DND-41 (cell line): ENCODE measurements around the gene MUCL3.
A peak's percentile ranks its signal among the peaks of the same experiment; 100 is the strongest.
"Not testable (repeated sequence)": the region's sequence is repeated elsewhere in the genome, so short reads cannot be mapped to it uniquely, and the experiment has no call there.

ENCODE experiments used
- ATAC-seq: fragments of 200-7000 bp; cut with Tn5 transposase; 3 replicates; pipeline ENCODE4 v1.9.1; 2021; ENCODE audit warnings: low read depth; ENCODE audit not compliant: insufficient read depth
- DNase-seq: peaks from one replicate; pipeline ENCODE4 v3.0.0-alpha.2; 2020
- H2AFZ ChIP-seq: 2 replicates; pipeline ENCODE4 v1.6.0; 2012; ENCODE audit warnings: low read depth, low read length
- H3K27ac ChIP-seq: 2 replicates; pipeline ENCODE4 v1.5.1; 2012; ENCODE audit warnings: low read length, inconsistent platforms
- H3K27me3 ChIP-seq: fragments of 200-600 bp; sonication (generic); 2 replicates; pipeline ENCODE4 v1.6.0; 2012; ENCODE audit warnings: low read length, mild to moderate bottlenecking, inconsistent platforms; ENCODE audit not compliant: insufficient read depth, poor library complexity
- H3K36me3 ChIP-seq: 2 replicates; pipeline ENCODE4 v1.5.1; 2012; ENCODE audit warnings: low read length, inconsistent platforms; ENCODE audit not compliant: insufficient read depth
- H3K4me1 ChIP-seq: 2 replicates; pipeline ENCODE4 v1.5.1; 2012; ENCODE audit warnings: mild to moderate bottlenecking, low read length; ENCODE audit not compliant: insufficient read depth
- H3K4me2 ChIP-seq: 2 replicates; pipeline ENCODE4 v1.6.0; 2012; ENCODE audit warnings: mild to moderate bottlenecking, moderate library complexity, low read length, inconsistent platforms; ENCODE audit not compliant: insufficient read depth
- H3K4me3 ChIP-seq, 2 experiments: fragments of 200-600 bp in 1 of 2; shearing (Covaris generic) in 1 of 2; 2 replicates each; pipeline ENCODE4 v1.5.1; 2012 to 2016; ENCODE audit warnings: inconsistent platforms in 2 of 2, low read length in 2 of 2, mild to moderate bottlenecking in 2 of 2, low read depth in 1 of 2, moderate library complexity in 1 of 2
- H3K79me2 ChIP-seq: 2 replicates; pipeline ENCODE4 v1.6.0; 2012; ENCODE audit warnings: low read length, inconsistent platforms; ENCODE audit not compliant: insufficient read depth
- H3K9ac ChIP-seq: 2 replicates; pipeline ENCODE4 v1.6.0; 2012; ENCODE audit warnings: low read depth, mild to moderate bottlenecking, inconsistent platforms, low read length, moderate library complexity
- H3K9me3 ChIP-seq: 2 replicates; pipeline ENCODE4 v1.5.1; 2012; ENCODE audit warnings: low read length, moderate library complexity, mild to moderate bottlenecking, inconsistent platforms; ENCODE audit not compliant: insufficient read depth, severe bottlenecking
- H4K20me1 ChIP-seq: 2 replicates; pipeline ENCODE4 v1.6.0; 2012; ENCODE audit warnings: low read length; ENCODE audit not compliant: insufficient read depth
- EZH2 ChIP-seq: IDR thresholded peaks from 3 replicates; pipeline ENCODE4 v1.6.1; 2012; ENCODE audit warnings: borderline replicate concordance, low read depth, mild to moderate bottlenecking, moderate library complexity, low read length, inconsistent platforms; ENCODE audit not compliant: severe bottlenecking
- TF ChIP-seq, protein P1 (sequence below): IDR thresholded peaks from 2 replicates; pipeline ENCODE4 v1.5.1; 2012; ENCODE audit warnings: borderline replicate concordance, low read length, moderate library complexity, mild to moderate bottlenecking; ENCODE audit not compliant: poor library complexity, severe bottlenecking; ENCODE audit errors: extremely low read depth

The MUCL3 gene

DNA sequence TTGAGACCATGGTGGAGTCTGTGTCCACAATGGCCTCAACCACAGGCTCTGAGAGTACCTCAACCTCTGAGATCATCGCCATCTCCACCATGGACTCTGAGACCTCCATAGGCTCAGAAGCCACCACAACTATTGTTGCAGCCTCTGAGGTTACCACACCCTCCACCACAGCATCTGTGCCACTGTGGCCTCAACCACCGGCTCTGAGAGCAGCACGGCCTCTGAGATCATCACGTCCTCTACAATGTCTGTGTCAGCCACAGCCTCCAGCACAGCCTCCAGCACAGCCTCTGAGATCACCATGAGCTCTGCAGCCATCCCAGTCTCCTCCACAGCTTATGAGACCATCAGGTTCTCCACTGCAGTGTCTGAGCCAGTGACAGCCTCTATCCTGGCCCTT, 23.3 kb downstream of the MUCL3 start:
- Histone ChIP-seq H3K9me3 (no peaks in the 10 kb centered on the region), H3K4me1 (no peaks in the 10 kb centered on the region), H3K4me2 (no peak overlapping the region), H3K79me2 (no peaks in the 10 kb centered on the region), H3K4me3 (no peak overlapping the region), H2AFZ (no peak overlapping the region), H4K20me1 (no peaks in the 10 kb centered on the region), H3K27ac (no peak overlapping the region), H3K36me3 (no peaks in the 10 kb centered on the region), H3K27me3 (peaks cover 15% of the 10 kb centered on the region), H3K9ac (no peak overlapping the region)
- DNase-seq (no peak), ATAC-seq (peak; percentile 44; the same call in 2 of the 3 replicates)
- TF ChIP-seq EZH2 = no peak
- TF ChIP-seq, protein P1, sequence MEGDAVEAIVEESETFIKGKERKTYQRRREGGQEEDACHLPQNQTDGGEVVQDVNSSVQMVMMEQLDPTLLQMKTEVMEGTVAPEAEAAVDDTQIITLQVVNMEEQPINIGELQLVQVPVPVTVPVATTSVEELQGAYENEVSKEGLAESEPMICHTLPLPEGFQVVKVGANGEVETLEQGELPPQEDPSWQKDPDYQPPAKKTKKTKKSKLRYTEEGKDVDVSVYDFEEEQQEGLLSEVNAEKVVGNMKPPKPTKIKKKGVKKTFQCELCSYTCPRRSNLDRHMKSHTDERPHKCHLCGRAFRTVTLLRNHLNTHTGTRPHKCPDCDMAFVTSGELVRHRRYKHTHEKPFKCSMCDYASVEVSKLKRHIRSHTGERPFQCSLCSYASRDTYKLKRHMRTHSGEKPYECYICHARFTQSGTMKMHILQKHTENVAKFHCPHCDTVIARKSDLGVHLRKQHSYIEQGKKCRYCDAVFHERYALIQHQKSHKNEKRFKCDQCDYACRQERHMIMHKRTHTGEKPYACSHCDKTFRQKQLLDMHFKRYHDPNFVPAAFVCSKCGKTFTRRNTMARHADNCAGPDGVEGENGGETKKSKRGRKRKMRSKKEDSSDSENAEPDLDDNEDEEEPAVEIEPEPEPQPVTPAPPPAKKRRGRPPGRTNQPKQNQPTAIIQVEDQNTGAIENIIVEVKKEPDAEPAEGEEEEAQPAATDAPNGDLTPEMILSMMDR = no peak

DNA sequence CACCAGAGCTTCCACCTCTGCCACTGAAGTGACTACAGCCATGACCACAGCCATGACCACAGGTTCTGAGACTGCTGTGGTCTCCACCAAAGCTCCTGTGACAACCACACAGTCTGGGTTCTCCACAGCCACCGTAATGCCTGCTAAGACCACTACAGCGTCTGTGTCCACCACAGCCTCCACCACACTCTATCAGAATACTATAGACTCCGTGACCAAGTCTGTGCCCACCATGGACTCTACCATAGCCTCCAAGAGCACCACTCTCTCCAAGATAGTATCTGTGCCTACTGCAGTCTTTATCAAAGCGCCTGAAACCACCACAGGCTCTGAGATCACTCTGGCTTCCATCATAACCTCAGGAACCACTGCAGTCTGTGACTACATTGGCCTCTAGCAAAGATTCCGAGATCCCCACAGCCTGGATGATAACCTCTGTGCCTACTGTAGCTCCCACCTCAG, 24.4 kb downstream of the MUCL3 start:
- Histone ChIP-seq H3K79me2 (no peaks in the 10 kb centered on the region), H3K4me2 (no peak overlapping the region), H4K20me1 (no peaks in the 10 kb centered on the region), H3K4me1 (no peaks in the 10 kb centered on the region), H3K36me3 (no peaks in the 10 kb centered on the region), H3K9ac (no peak overlapping the region), H3K9me3 (no peaks in the 10 kb centered on the region), H3K4me3 (no peak overlapping the region), H2AFZ (no peak overlapping the region), H3K27ac (no peak overlapping the region), H3K27me3 (peaks cover 15% of the 10 kb centered on the region)
- no peak for DNase-seq
- TF ChIP-seq EZH2 = no peak
- TF ChIP-seq, protein P1 = no peak
- ATAC-seq = peak; percentile 53

DNA sequence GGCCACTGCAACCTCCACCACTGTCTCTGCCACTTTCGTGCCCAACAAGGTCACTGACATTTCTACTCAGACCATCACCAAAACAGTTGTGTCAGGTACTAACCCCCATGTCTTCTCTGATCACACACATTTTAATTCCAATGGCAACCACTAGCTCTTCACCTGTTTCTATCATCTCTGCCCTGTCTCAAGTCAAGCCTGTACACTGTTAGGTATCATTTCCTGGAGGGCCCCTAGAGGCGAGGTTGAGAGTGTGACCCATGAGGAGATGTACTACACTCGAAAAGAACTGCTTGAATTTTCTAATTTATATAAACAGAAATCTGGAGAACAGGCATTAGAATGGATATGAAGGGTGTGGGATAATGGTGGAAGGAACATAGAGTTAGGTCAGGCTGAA, 25.4 kb downstream of the MUCL3 start:
- H3K9ac ChIP-seq = no peak overlapping the region
- no peak for DNase-seq
- no peaks in the 10 kb centered on the region for H4K20me1 ChIP-seq
- no peak overlapping the region for H3K4me2 ChIP-seq
- no peaks in the 10 kb centered on the region for H3K4me1 ChIP-seq
- H3K4me3 ChIP-seq = no peak overlapping the region
- H3K9me3 ChIP-seq = no peaks in the 10 kb centered on the region
- H3K79me2 ChIP-seq = no peaks in the 10 kb centered on the region
- H3K27ac ChIP-seq = no peak overlapping the region
- H2AFZ ChIP-seq = no peak overlapping the region
- no peaks in the 10 kb centered on the region for H3K36me3 ChIP-seq
- ATAC-seq = no peak
- H3K27me3 ChIP-seq = peaks cover 15% of the 10 kb centered on the region
- TF ChIP-seq EZH2 = no peak
- TF ChIP-seq, protein P1 = no peak

DNA sequence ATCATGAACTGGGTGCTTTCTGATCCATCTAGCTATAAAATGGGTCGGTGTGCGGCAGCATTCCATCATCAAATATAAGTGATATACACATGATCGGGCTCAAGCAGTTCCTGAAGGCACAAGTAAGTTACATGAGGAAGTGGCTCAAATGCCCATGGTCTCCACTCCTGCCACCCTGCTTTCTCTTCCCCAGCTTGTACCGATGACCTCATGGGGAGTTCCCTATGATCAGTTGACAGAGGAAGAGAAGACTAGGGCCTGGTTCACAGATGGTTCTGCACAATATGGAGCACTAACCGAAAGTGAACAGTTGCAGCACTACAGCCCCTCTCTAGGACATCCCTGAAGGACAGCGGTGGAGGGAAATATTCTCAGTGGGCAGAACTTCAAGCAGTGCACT, 28.4 kb downstream of the MUCL3 start:
- H3K9ac ChIP-seq, H3K4me1 ChIP-seq, H4K20me1 ChIP-seq, H3K36me3 ChIP-seq, H3K27ac ChIP-seq, H3K4me2 ChIP-seq, H3K9me3 ChIP-seq, DNase-seq, ATAC-seq, H3K4me3 ChIP-seq, H3K79me2 ChIP-seq, H2AFZ ChIP-seq: not testable (repeated sequence)
- H3K27me3 ChIP-seq = peaks cover 12% of the 10 kb centered on the region
